ENCODE measurements around the gene SERPINA1.

The SERPINA1 gene

GRCh38 chr14:94378527-94379290 is 9.7 kb downstream of the SERPINA1 start:
- H3K27me3 ChIP-seq (replicated peaks; ENCODE audit: insufficient read depth, low read length) = no peaks in the 10 kb centered on the region
- TF ChIP-seq EZH2phosphoT487 (IDR thresholded peaks at IDR 0.05; ENCODE audit: low read length) (no peak), EZH2 (optimal IDR thresholded peaks at IDR 0.05; ENCODE audit: low read depth, low read length) (no peak), CTCF (IDR thresholded peaks at IDR 0.05; ENCODE audit: low read length) (no peak)
- no peaks in the 10 kb centered on the region for H4K20me1 ChIP-seq (ENCODE audit: insufficient read depth, low read length)
- no peaks in the 10 kb centered on the region for H3F3A ChIP-seq (ENCODE audit: insufficient read depth, low read length)
- no peaks in the 10 kb centered on the region for H3K9me3 ChIP-seq (replicated peaks; ENCODE audit: insufficient read depth, low read length)
- H3K9me2 ChIP-seq (replicated peaks; ENCODE audit: insufficient read depth, low read length) = no peaks in the 10 kb centered on the region
- no peak overlapping the region for H3K27ac ChIP-seq (ENCODE audit: low read length)
- no peak overlapping the region for H2AFZ ChIP-seq (ENCODE audit: low read length)
- DNase-seq = no peak
- no peak overlapping the region for H3K4me2 ChIP-seq (ENCODE audit: low read depth, low read length)
- H3K4me3 ChIP-seq (ENCODE audit: low read length) = no peak overlapping the region
- H3K36me3 ChIP-seq (replicated peaks; ENCODE audit: insufficient read depth, low read length) = no peaks in the 10 kb centered on the region
- H3K9ac ChIP-seq (ENCODE audit: low read length) = no peak overlapping the region
- no peaks in the 10 kb centered on the region for H3K79me2 ChIP-seq (ENCODE audit: low read length)
- H3K4me1 ChIP-seq (ENCODE audit: low read length) = no peaks in the 10 kb centered on the region

- H3K4me3 ChIP-seq (ENCODE audit: low read length) = no peak overlapping the region
- no peaks in the 10 kb centered on the region for H3K9me2 ChIP-seq (replicated peaks; ENCODE audit: insufficient read depth, low read length)
- H3K4me2 ChIP-seq (ENCODE audit: low read depth, low read length) = no peak overlapping the region
- H3K9me3 ChIP-seq (replicated peaks; ENCODE audit: insufficient read depth, low read length) = no peaks in the 10 kb centered on the region
- no peaks in the 10 kb centered on the region for H3K27me3 ChIP-seq (replicated peaks; ENCODE audit: insufficient read depth, low read length)
- H3K4me1 ChIP-seq (ENCODE audit: low read length) = no peaks in the 10 kb centered on the region
- no peaks in the 10 kb centered on the region for H3K36me3 ChIP-seq (replicated peaks; ENCODE audit: insufficient read depth, low read length)
- DNase-seq = no peak
- H4K20me1 ChIP-seq (ENCODE audit: insufficient read depth, low read length) = no peaks in the 10 kb centered on the region
- no peaks in the 10 kb centered on the region for H3F3A ChIP-seq (ENCODE audit: insufficient read depth, low read length)
- H3K9ac ChIP-seq (ENCODE audit: low read length) = no peak overlapping the region
- H2AFZ ChIP-seq (ENCODE audit: low read length) = no peak overlapping the region
- no peak for TF ChIP-seq EZH2 (optimal IDR thresholded peaks at IDR 0.05; ENCODE audit: low read depth, low read length)
- no peak for TF ChIP-seq CTCF (IDR thresholded peaks at IDR 0.05; ENCODE audit: low read length)
- TF ChIP-seq EZH2phosphoT487 (IDR thresholded peaks at IDR 0.05; ENCODE audit: low read length) = no peak
- H3K79me2 ChIP-seq (ENCODE audit: low read length) = no peaks in the 10 kb centered on the region
- H3K27ac ChIP-seq (ENCODE audit: low read length) = no peak overlapping the region
Measured at GRCh38 chr14:94377866-94378470, 10.4 kb downstream of the SERPINA1 start.

GRCh38 chr14:94376976-94377865 is 11.2 kb downstream of the SERPINA1 start:
- H3F3A ChIP-seq (ENCODE audit: insufficient read depth, low read length) = no peaks in the 10 kb centered on the region
- no peak for TF ChIP-seq EZH2 (optimal IDR thresholded peaks at IDR 0.05; ENCODE audit: low read depth, low read length)
- no peak for TF ChIP-seq EZH2phosphoT487 (IDR thresholded peaks at IDR 0.05; ENCODE audit: low read length)
- TF ChIP-seq CTCF (IDR thresholded peaks at IDR 0.05; ENCODE audit: low read length) = no peak
- no peak overlapping the region for H3K27ac ChIP-seq (ENCODE audit: low read length)
- no peaks in the 10 kb centered on the region for H3K9me3 ChIP-seq (replicated peaks; ENCODE audit: insufficient read depth, low read length)
- H3K27me3 ChIP-seq (replicated peaks; ENCODE audit: insufficient read depth, low read length) = no peaks in the 10 kb centered on the region
- no peaks in the 10 kb centered on the region for H3K36me3 ChIP-seq (replicated peaks; ENCODE audit: insufficient read depth, low read length)
- no peaks in the 10 kb centered on the region for H3K4me1 ChIP-seq (ENCODE audit: low read length)
- no peaks in the 10 kb centered on the region for H3K79me2 ChIP-seq (ENCODE audit: low read length)
- H3K4me2 ChIP-seq (ENCODE audit: low read depth, low read length) = no peak overlapping the region
- DNase-seq = no peak
- H3K9ac ChIP-seq (ENCODE audit: low read length) = no peak overlapping the region
- no peaks in the 10 kb centered on the region for H3K9me2 ChIP-seq (replicated peaks; ENCODE audit: insufficient read depth, low read length)
- H4K20me1 ChIP-seq (ENCODE audit: insufficient read depth, low read length) = no peaks in the 10 kb centered on the region
- no peak overlapping the region for H2AFZ ChIP-seq (ENCODE audit: low read length)
- no peak overlapping the region for H3K4me3 ChIP-seq (ENCODE audit: low read length)
